Measurements from ENCODE around the gene ZNF92. TPM values are rescaled to one million over a fixed set of nuclear protein-coding genes. Genes with fewer than 3 reads are reported as not detected.
"Not testable (repeated sequence)": the region's sequence is repeated elsewhere in the genome, so short reads cannot be mapped to it uniquely, and the experiment has no call there.

Gene ZNF92
- total RNA-seq, 2 experiments from 2014 or later, result 15.1 to 17.4 TPM

GRCh38 chr7:65429642-65430343, 56.1 kb downstream of the ZNF92 start:
- ATAC-seq, result no peak
- H3K36me3 Mint-ChIP-seq (ENCODE audit: low read depth), result peaks cover 2% of the 10 kb centered on the region
- CTCF ChIA-PET, result no interaction called here
- DNase-seq, result no peak
- intact Hi-C loops (cut with DNase I, micrococcal nuclease), result no loop called here
- no peaks in the 10 kb centered on the region for H3K4me1 Mint-ChIP-seq
- H3K27me3 Mint-ChIP-seq, result peaks cover 4% of the 10 kb centered on the region
- POLR2A ChIA-PET, result no interaction called here
- H3K9me3 Mint-ChIP-seq (ENCODE audit: low read depth), result peaks cover 28% of the 10 kb centered on the region
- no peak overlapping the region for H3K4me3 Mint-ChIP-seq
- no peak overlapping the region for H3K27ac Mint-ChIP-seq

GRCh38 chr7:65430344-65431186, 56.9 kb downstream of the ZNF92 start:
- intact Hi-C loops (cut with DNase I, micrococcal nuclease), result no loop called here
- CTCF ChIA-PET, result interaction anchor here (0.6 kb wide), 1 partner anchor 816 kb away, joined by 4 read pairs; no protein-coding TSS in a partner anchor
- Mint-ChIP-seq H3K36me3 (ENCODE audit: low read depth) (peaks cover 2% of the 10 kb centered on the region), H3K9me3 (ENCODE audit: low read depth) (peaks cover 22% of the 10 kb centered on the region), H3K27ac (no peak overlapping the region), H3K27me3 (peaks cover 4% of the 10 kb centered on the region), H3K4me1 (no peaks in the 10 kb centered on the region), H3K4me3 (no peak overlapping the region)
- DNase-seq (no peak), ATAC-seq (no peak)
- POLR2A ChIA-PET, result no interaction called here

- Mint-ChIP-seq H3K27me3 (peaks cover 10% of the 10 kb centered on the region), H3K4me1 (peaks cover 3% of the 10 kb centered on the region), H3K4me3 (no peak overlapping the region), H3K27ac (no peak overlapping the region), H3K36me3 (ENCODE audit: low read depth) (peaks cover under 1% of the 10 kb centered on the region), H3K9me3 (ENCODE audit: low read depth) (peaks cover 8% of the 10 kb centered on the region)
- CTCF ChIA-PET, result no interaction called here
- intact Hi-C loops (cut with DNase I, micrococcal nuclease), result no loop called here
- DNase-seq, result no peak
- no peak for ATAC-seq
- POLR2A ChIA-PET, result no interaction called here
Measured at GRCh38 chr7:65434307-65434706, 60.7 kb downstream of the ZNF92 start.

GRCh38 chr7:65436163-65436562, 62.5 kb downstream of the ZNF92 start:
- intact Hi-C loops (cut with DNase I, micrococcal nuclease), result no loop called here
- ChIA-PET CTCF (no interaction called here), POLR2A (no interaction called here)
- H3K27ac Mint-ChIP-seq, result no peak overlapping the region
- H3K4me1 Mint-ChIP-seq, result peaks cover 3% of the 10 kb centered on the region
- H3K4me3 Mint-ChIP-seq, result no peak overlapping the region
- H3K9me3 Mint-ChIP-seq (ENCODE audit: low read depth), result no peaks in the 10 kb centered on the region
- no peak for ATAC-seq
- DNase-seq, result no peak
- H3K27me3 Mint-ChIP-seq, result peaks cover 10% of the 10 kb centered on the region
- H3K36me3 Mint-ChIP-seq (ENCODE audit: low read depth), result no peaks in the 10 kb centered on the region

GRCh38 chr7:65438598-65438997, 64.9 kb downstream of the ZNF92 start:
- DNase-seq, result no peak
- Mint-ChIP-seq H3K4me1 (peaks cover 6% of the 10 kb centered on the region), H3K4me3 (no peak overlapping the region), H3K27ac (no peak overlapping the region), H3K27me3 (peaks cover 13% of the 10 kb centered on the region), H3K9me3 (ENCODE audit: low read depth) (no peaks in the 10 kb centered on the region), H3K36me3 (ENCODE audit: low read depth) (no peaks in the 10 kb centered on the region)
- CTCF ChIA-PET, result no interaction called here
- intact Hi-C loops (cut with DNase I, micrococcal nuclease), result no loop called here
- POLR2A ChIA-PET, result no interaction called here
- peak; percentile 86 for ATAC-seq

GRCh38 chr7:65441010-65441409, 67.4 kb downstream of the ZNF92 start:
- ChIA-PET POLR2A (no interaction called here), CTCF (no interaction called here)
- Mint-ChIP-seq H3K36me3 (ENCODE audit: low read depth) (no peaks in the 10 kb centered on the region), H3K27me3 (peaks cover 7% of the 10 kb centered on the region), H3K9me3 (ENCODE audit: low read depth) (no peaks in the 10 kb centered on the region), H3K4me3 (no peak overlapping the region), H3K4me1 (peaks cover 6% of the 10 kb centered on the region), H3K27ac (no peak overlapping the region)
- no peak for DNase-seq
- ATAC-seq, result no peak
- intact Hi-C loops (cut with DNase I, micrococcal nuclease), result no loop called here

- peaks cover 2% of the 10 kb centered on the region for H3K4me1 Mint-ChIP-seq
- POLR2A ChIA-PET, result no interaction called here
- intact Hi-C loops (cut with DNase I, micrococcal nuclease), result no loop called here
- H3K9me3 Mint-ChIP-seq (ENCODE audit: low read depth), result peaks cover 2% of the 10 kb centered on the region
- no peak for DNase-seq
- no peak overlapping the region for H3K4me3 Mint-ChIP-seq
- ATAC-seq, result no peak
- CTCF ChIA-PET, result no interaction called here
- H3K27me3 Mint-ChIP-seq, result peaks cover 2% of the 10 kb centered on the region
- no peaks in the 10 kb centered on the region for H3K36me3 Mint-ChIP-seq (ENCODE audit: low read depth)
- no peak overlapping the region for H3K27ac Mint-ChIP-seq
Measured at GRCh38 chr7:65444205-65444842, 70.7 kb downstream of the ZNF92 start.

GRCh38 chr7:65444899-65445823, 71.5 kb downstream of the ZNF92 start:
- Mint-ChIP-seq H3K27ac (no peak overlapping the region), H3K36me3 (ENCODE audit: low read depth) (no peaks in the 10 kb centered on the region), H3K4me1 (peaks cover 2% of the 10 kb centered on the region), H3K4me3 (no peak overlapping the region), H3K9me3 (ENCODE audit: low read depth) (peaks cover 2% of the 10 kb centered on the region), H3K27me3 (peaks cover 2% of the 10 kb centered on the region)
- ChIA-PET POLR2A (no interaction called here), CTCF (interaction anchor here (0.6 kb wide), 1 partner anchor 19 kb away, joined by 3 read pairs; no protein-coding TSS in a partner anchor)
- intact Hi-C loops (cut with DNase I, micrococcal nuclease), result no loop called here
- ATAC-seq (peak; percentile 39), DNase-seq (no peak)

GRCh38 chr7:65447041-65447440, 73.4 kb downstream of the ZNF92 start:
- H3K4me3 Mint-ChIP-seq; H3K36me3 Mint-ChIP-seq (ENCODE audit: low read depth); ATAC-seq; POLR2A ChIA-PET; CTCF ChIA-PET; H3K4me1 Mint-ChIP-seq; intact Hi-C loops (cut with DNase I, micrococcal nuclease); H3K27me3 Mint-ChIP-seq; H3K9me3 Mint-ChIP-seq (ENCODE audit: low read depth); H3K27ac Mint-ChIP-seq: not testable (repeated sequence)
- peak; percentile 26 for DNase-seq

GRCh38 chr7:65448816-65449504, 75.3 kb downstream of the ZNF92 start:
- ATAC-seq, result peak; percentile 47
- no peak for DNase-seq
- Mint-ChIP-seq H3K4me1 (peaks cover 2% of the 10 kb centered on the region), H3K27me3 (peaks cover 6% of the 10 kb centered on the region), H3K4me3 (no peak overlapping the region), H3K27ac (no peak overlapping the region), H3K36me3 (ENCODE audit: low read depth) (no peaks in the 10 kb centered on the region), H3K9me3 (ENCODE audit: low read depth) (peaks cover 2% of the 10 kb centered on the region)
- ChIA-PET POLR2A (no interaction called here), CTCF (no interaction called here)
- intact Hi-C loops (cut with DNase I, micrococcal nuclease), result no loop called here

- H3K27me3 Mint-ChIP-seq, result peaks cover 8% of the 10 kb centered on the region
- DNase-seq, result no peak
- peaks cover 2% of the 10 kb centered on the region for H3K9me3 Mint-ChIP-seq (ENCODE audit: low read depth)
- intact Hi-C loops (cut with DNase I, micrococcal nuclease), result no loop called here
- no peak overlapping the region for H3K27ac Mint-ChIP-seq
- H3K4me3 Mint-ChIP-seq, result no peak overlapping the region
- ChIA-PET CTCF (no interaction called here), POLR2A (no interaction called here)
- no peak for ATAC-seq
- no peaks in the 10 kb centered on the region for H3K36me3 Mint-ChIP-seq (ENCODE audit: low read depth)
- H3K4me1 Mint-ChIP-seq, result peaks cover 2% of the 10 kb centered on the region
Measured at GRCh38 chr7:65449505-65449852, 75.8 kb downstream of the ZNF92 start.
